ENCODE data around the gene MSH4. TPM values are rescaled to one million over a fixed set of nuclear protein-coding genes. Genes with fewer than 3 reads are reported as not detected.
"Not testable (repeated sequence)": the region's sequence is repeated elsewhere in the genome, so short reads cannot be mapped to it uniquely, and the experiment has no call there.

Gene MSH4
- total RNA-seq, 3 donors from 2014 or later, result 0.32 to 0.88 (median 0.66) TPM

GRCh38 chr1:75908717-75909152 lies 112.1 kb downstream of the MSH4 start:
- no peaks in the 10 kb centered on the region for H3K36me3 ChIP-seq
- no peak overlapping the region for H3K4me3 ChIP-seq
- no peak for DNase-seq (ENCODE audit: low spot score in 2 of 2)
- H3K4me1 ChIP-seq, result no peaks in the 10 kb centered on the region
- peaks cover 0 to 14% of the 10 kb centered on the region in 2 donors for H3K9me3 ChIP-seq
- H3K27ac ChIP-seq, result no peak overlapping the region
- H3K27me3 ChIP-seq, result no peaks in the 10 kb centered on the region
- TF ChIP-seq POLR2A (IDR thresholded peaks at IDR 0.05) (no peak), POLR2AphosphoS5 (IDR thresholded peaks at IDR 0.05) (no peak), CTCF (IDR thresholded peaks at IDR 0.05) (no peak)
- intact Hi-C loops (cut with DNase I; ENCODE audit: low total_unique reads), result loop anchor here (5.0 kb wide), 1 partner anchor 1214 kb away; no protein-coding TSS in a partner anchor

GRCh38 chr1:75916834-75917233 lies 120.2 kb downstream of the MSH4 start:
- intact Hi-C loops (cut with DNase I; ENCODE audit: low total_unique reads), result no loop called here

GRCh38 chr1:75922698-75923097 lies 126.0 kb downstream of the MSH4 start:
- DNase-seq (ENCODE audit: low spot score in 2 of 2), result no peak
- H3K27me3 ChIP-seq, result no peaks in the 10 kb centered on the region
- H3K27ac ChIP-seq, result no peak overlapping the region
- H3K9me3 ChIP-seq, result no peaks in the 10 kb centered on the region
- intact Hi-C loops (cut with DNase I; ENCODE audit: low total_unique reads), result no loop called here
- H3K4me1 ChIP-seq, result no peaks in the 10 kb centered on the region
- H3K36me3 ChIP-seq, result no peaks in the 10 kb centered on the region
- no peak overlapping the region for H3K4me3 ChIP-seq
- TF ChIP-seq CTCF (IDR thresholded peaks at IDR 0.05) (no peak), POLR2AphosphoS5 (IDR thresholded peaks at IDR 0.05) (no peak), POLR2A (IDR thresholded peaks at IDR 0.05) (no peak)

More at GRCh38 chr1:75916834-75917233, 120.2 kb downstream of the MSH4 start:
- H3K9me3 ChIP-seq, result no peaks in the 10 kb centered on the region
- no peak for TF ChIP-seq POLR2A (IDR thresholded peaks at IDR 0.05)
- no peak for DNase-seq (ENCODE audit: low spot score in 2 of 2)
- no peak overlapping the region for H3K4me3 ChIP-seq
- no peak overlapping the region for H3K27ac ChIP-seq
- no peaks in the 10 kb centered on the region for H3K36me3 ChIP-seq
- H3K27me3 ChIP-seq, result no peaks in the 10 kb centered on the region
- no peaks in the 10 kb centered on the region for H3K4me1 ChIP-seq

- H3K27me3 ChIP-seq, result no peaks in the 10 kb centered on the region
- no peak for DNase-seq (ENCODE audit: low spot score in 2 of 2)
Observed at GRCh38 chr1:75932304-75932703, 135.6 kb downstream of the MSH4 start, which contains the start of gene ASB17. Gene ASB17, minus strand, starts transcription at chr1:75932404. Its CDS starts 113 bp downstream, at chr1:75932291.

GRCh38 chr1:75937034-75937433 lies 140.4 kb downstream of the MSH4 start:
- H3K27ac ChIP-seq, result no peak overlapping the region
- no peaks in the 10 kb centered on the region for H3K27me3 ChIP-seq
- no peak for TF ChIP-seq POLR2AphosphoS5 (IDR thresholded peaks at IDR 0.05)
- no peak for TF ChIP-seq POLR2A (IDR thresholded peaks at IDR 0.05)
- no peak for TF ChIP-seq CTCF (IDR thresholded peaks at IDR 0.05)
- H3K36me3 ChIP-seq, result no peaks in the 10 kb centered on the region
- H3K9me3 ChIP-seq, result no peaks in the 10 kb centered on the region
- intact Hi-C loops (cut with DNase I; ENCODE audit: low total_unique reads), result no loop called here
- DNase-seq (ENCODE audit: low spot score in 2 of 2), result no peak
- no peak overlapping the region for H3K4me3 ChIP-seq
- no peaks in the 10 kb centered on the region for H3K4me1 ChIP-seq

More at GRCh38 chr1:75932304-75932703, 135.6 kb downstream of the MSH4 start, which contains the start of gene ASB17:
- Histone ChIP-seq H3K36me3 (no peaks in the 10 kb centered on the region), H3K4me3 (no peak within 1 kb of the TSS), H3K27ac (no peak within 1 kb of the TSS), H3K9me3 (no peaks in the 10 kb centered on the region), H3K4me1 (no peaks in the 10 kb centered on the region)
- intact Hi-C loops (cut with DNase I; ENCODE audit: low total_unique reads), result no loop called here
- TF ChIP-seq POLR2A (IDR thresholded peaks at IDR 0.05) (no peak), POLR2AphosphoS5 (IDR thresholded peaks at IDR 0.05) (no peak), CTCF (IDR thresholded peaks at IDR 0.05) (no peak)

GRCh38 chr1:75943037-75943436 lies 146.4 kb downstream of the MSH4 start:
- DNase-seq (ENCODE audit: low spot score in 2 of 2); H3K4me1 ChIP-seq; H3K36me3 ChIP-seq; H3K27me3 ChIP-seq; H3K4me3 ChIP-seq; H3K27ac ChIP-seq; intact Hi-C loops (cut with DNase I; ENCODE audit: low total_unique reads): not testable (repeated sequence)
- H3K9me3 ChIP-seq, result peaks cover 0 to 10% of the 10 kb centered on the region in 2 donors
